ENCODE measurements around the gene SCN1A.
"Not testable (repeated sequence)": the region's sequence is repeated elsewhere in the genome, so short reads cannot be mapped to it uniquely, and the experiment has no call there.

Gene SCN1A

GRCh38 chr2:166081131-166081632, 46.6 kb downstream of the SCN1A start:
- DNase-seq = no peak

GRCh38 chr2:166074430-166074829, 53.4 kb downstream of the SCN1A start:
- DNase-seq = no peak

GRCh38 chr2:166074011-166074410, 53.8 kb downstream of the SCN1A start:
- DNase-seq = no peak

- DNase-seq = no peak
Observed at GRCh38 chr2:166070231-166070630, 57.6 kb downstream of the SCN1A start.

- DNase-seq = no peak
Observed at GRCh38 chr2:166068981-166069380, 58.8 kb downstream of the SCN1A start.

- no peak for DNase-seq
Observed at GRCh38 chr2:166067229-166067628, 60.6 kb downstream of the SCN1A start.

GRCh38 chr2:166060191-166060590, 67.6 kb downstream of the SCN1A start:
- DNase-seq = no peak

- DNase-seq = peak; percentile 1
Observed at GRCh38 chr2:166057370-166058164, 70.3 kb downstream of the SCN1A start.

- DNase-seq = no peak
Observed at GRCh38 chr2:166044853-166045483, 82.9 kb downstream of the SCN1A start.

- DNase-seq = no peak
Observed at GRCh38 chr2:166042768-166043390, 84.9 kb downstream of the SCN1A start.

GRCh38 chr2:166042356-166042755, 85.5 kb downstream of the SCN1A start:
- no peak for DNase-seq

GRCh38 chr2:166041613-166042012, 86.2 kb downstream of the SCN1A start:
- DNase-seq = no peak

GRCh38 chr2:166032361-166032760, 95.5 kb downstream of the SCN1A start:
- no peak for DNase-seq

GRCh38 chr2:166031054-166031453, 96.8 kb downstream of the SCN1A start:
- DNase-seq = no peak

GRCh38 chr2:166025313-166025712, 102.5 kb downstream of the SCN1A start:
- DNase-seq = no peak

GRCh38 chr2:166017208-166017607, 110.6 kb downstream of the SCN1A start:
- DNase-seq = no peak

GRCh38 chr2:166013878-166014277, 113.9 kb downstream of the SCN1A start:
- DNase-seq = no peak

GRCh38 chr2:166011660-166012059, 116.2 kb downstream of the SCN1A start:
- DNase-seq = no peak

GRCh38 chr2:166000401-166000800, 127.4 kb downstream of the SCN1A start:
- no peak for DNase-seq

GRCh38 chr2:165990846-165991245, 137.0 kb downstream of the SCN1A start:
- DNase-seq = no peak

GRCh38 chr2:165989851-165990250, 138.0 kb downstream of the SCN1A start:
- DNase-seq = no peak

- no peak for DNase-seq
Observed at GRCh38 chr2:165985120-165985519, 142.7 kb downstream of the SCN1A start.

GRCh38 chr2:165972161-165972560, 155.7 kb downstream of the SCN1A start:
- DNase-seq = not testable (repeated sequence)

- DNase-seq = no peak
Observed at GRCh38 chr2:165970663-165971062, 157.2 kb downstream of the SCN1A start.

All from NCI-H2029 (cell line).